CD4-positive, alpha-beta T cell treated with Interferon gamma for 1 hour (primary cell): ENCODE results near the gene CYP4X1.
"Not testable (repeated sequence)": the region's sequence is repeated elsewhere in the genome, so short reads cannot be mapped to it uniquely, and the experiment has no call there.

Source experiments
- DNase-seq: peaks from one replicate; pipeline ENCODE4 v3.0.0-alpha.2; 2020

CYP4X1 gene, protein sequence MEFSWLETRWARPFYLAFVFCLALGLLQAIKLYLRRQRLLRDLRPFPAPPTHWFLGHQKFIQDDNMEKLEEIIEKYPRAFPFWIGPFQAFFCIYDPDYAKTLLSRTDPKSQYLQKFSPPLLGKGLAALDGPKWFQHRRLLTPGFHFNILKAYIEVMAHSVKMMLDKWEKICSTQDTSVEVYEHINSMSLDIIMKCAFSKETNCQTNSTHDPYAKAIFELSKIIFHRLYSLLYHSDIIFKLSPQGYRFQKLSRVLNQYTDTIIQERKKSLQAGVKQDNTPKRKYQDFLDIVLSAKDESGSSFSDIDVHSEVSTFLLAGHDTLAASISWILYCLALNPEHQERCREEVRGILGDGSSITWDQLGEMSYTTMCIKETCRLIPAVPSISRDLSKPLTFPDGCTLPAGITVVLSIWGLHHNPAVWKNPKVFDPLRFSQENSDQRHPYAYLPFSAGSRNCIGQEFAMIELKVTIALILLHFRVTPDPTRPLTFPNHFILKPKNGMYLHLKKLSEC

DNA sequence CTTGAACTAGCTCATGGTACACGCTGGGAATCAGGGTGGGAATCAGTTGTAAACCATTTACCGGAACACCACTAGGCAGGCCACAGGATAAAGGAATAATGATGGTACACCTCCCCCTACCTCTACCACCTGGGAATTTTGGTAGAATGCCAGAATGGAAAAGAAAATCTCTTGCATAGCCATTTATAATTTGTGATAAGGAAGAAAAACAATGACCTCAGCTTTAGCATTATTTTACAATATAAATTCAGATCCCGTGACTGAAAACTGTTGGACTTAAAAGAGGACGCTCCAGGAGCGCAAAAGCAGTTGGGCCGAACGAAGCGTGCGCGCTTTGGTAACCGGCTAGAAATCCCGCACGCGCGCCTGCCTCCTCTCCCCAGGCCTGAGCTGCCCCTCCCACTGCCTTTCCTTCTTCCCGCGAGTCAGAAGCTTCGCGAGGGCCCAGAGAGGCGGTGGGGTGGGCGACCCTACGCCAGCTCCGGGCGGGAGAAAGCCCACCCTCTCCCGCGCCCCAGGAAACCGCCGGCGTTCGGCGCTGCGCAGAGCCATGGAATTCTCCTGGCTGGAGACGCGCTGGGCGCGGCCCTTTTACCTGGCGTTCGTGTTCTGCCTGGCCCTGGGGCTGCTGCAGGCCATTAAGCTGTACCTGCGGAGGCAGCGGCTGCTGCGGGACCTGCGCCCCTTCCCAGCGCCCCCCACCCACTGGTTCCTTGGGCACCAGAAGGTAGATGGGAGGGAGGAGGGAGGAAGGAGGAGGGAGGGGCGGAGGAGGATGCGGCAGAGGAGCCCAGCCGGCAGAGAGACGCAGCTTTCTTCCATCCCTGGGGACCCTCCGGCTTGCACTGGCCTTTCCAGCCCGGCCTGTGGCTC lies at the start of gene CYP4X1:
CYP4X1 (plus strand) TSS at position 402 of the 873 bp plus-strand sequence; CDS start at position 551, 149 bp downstream.
- DNase-seq = no peak

DNA sequence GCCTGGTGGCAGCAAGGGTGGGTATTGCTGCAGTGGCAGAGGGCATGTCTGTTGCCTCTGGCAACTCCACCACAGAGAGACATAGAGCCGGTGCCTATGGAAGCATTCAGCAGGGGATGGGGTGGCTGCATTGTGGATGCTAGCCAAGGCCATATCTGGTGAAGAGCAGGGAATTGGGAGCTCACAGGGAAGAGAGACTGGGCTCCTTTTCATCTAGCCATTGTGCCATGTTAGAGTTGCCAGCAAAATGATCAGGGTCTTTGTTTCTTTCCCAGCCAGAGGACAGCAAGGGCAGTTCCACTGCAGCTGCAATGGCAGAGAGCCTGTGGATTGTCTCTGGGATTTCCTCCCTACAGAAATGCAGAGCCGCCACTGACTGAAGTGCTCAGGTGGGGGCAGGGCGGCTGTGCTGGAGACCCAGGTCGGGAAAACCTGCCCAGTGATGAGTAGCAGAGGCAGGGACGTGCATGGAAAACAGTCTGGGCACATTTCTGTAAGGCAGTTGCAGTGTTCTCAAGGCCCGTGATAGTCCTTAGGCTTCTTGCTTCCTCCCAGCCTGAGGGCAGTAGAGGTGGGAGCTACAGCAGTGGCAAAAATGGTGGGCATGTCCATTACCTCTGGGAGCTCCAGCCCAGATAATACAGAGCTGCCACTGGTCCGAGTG lies 40.2 kb upstream of the CYP4X1 start:
- DNase-seq = no peak

DNA sequence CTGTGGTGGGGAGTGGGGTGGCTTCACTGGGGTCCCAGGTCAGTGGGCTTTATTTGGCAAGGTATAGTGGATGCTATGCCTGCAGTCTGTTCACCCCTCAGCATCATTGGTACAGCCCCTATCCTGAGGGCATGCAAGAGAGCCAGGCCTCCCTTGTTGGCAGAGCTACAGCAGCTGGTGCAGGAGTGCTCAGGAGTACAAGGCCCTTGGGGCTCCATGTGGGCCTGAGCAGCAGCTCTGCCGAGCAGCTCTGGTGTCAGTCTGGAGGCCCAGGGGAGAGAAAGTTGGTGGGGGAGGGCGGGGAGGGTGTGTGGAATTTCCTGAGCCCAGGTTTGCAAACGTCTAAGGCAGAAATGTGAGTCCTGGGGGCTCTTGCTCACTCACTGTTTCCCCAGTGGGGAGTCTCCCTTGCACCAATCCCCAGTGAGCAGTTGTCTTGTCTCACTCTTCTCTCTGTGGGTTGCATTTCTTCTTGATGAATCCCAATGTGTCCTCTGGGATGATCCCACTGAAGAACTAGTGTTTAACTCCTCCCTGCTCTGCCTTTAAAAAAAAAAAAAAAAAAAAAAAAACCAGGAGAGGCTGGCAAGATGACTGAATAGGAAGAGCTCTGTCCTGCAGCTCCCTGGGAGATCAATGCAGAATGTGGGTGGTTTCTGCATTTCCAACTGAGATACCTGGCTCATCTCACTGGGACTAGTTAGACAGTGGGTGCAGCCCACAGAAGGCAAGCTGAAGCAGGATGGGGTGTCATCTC lies 39.5 kb upstream of the CYP4X1 start:
- no peak for DNase-seq

DNA sequence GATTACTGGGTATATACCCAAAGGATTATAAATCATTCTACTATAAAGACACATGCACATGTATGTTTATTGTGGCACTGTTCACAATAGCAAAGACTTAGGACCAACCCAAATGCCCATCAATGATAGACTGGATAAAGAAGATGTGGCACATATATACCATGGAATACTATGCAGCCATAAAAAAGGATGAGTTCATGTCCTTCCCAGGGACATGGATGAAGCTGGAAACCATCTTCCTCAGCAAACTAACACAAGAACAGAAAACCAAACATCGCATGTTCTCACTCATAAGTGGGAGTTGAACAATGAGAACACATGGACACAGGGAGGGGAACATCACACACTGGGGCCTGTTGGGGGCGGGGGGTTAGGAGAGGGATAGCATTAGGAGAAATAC lies 32.9 kb upstream of the CYP4X1 start:
- not testable (repeated sequence) for DNase-seq

DNA sequence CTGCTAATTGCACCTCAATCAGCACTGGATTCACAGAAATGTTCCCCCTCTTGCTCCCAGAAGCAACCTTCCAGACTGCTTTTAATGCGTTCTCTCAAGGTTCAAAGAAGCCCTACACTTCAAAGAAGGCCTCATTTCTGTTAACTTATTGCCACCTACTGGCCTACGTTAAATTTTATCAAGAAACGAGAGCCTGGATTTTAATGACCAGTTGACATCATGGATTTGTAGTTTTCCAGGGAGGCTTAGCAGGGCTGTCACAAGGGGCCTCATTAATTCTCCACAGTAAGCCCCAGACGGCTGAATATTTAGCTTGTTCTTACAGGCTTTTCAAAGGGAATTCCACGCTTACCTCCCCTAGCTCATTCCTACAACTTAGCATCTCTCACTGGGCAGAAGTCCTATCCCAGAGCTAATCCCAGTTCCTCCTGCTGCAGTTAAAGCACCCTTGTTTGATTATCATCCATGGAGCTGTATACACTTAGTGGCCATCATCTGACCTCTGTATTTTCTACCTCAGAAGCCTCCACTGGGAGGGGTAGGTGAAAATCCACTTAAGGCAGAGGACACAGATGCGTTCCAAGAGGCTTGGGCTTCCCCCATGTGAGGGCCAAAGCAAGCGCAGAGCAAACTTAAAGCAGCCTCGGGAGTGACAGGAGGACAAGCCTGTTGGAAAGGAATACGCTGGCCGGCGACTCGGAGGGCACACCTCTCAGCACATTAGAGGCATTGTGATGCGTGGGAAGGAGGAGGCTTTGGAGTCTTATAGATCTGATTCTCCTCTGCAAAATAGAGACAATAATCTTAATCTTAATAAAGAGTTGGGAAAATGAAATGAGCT lies 32.2 kb upstream of the CYP4X1 start:
- DNase-seq = no peak

DNA sequence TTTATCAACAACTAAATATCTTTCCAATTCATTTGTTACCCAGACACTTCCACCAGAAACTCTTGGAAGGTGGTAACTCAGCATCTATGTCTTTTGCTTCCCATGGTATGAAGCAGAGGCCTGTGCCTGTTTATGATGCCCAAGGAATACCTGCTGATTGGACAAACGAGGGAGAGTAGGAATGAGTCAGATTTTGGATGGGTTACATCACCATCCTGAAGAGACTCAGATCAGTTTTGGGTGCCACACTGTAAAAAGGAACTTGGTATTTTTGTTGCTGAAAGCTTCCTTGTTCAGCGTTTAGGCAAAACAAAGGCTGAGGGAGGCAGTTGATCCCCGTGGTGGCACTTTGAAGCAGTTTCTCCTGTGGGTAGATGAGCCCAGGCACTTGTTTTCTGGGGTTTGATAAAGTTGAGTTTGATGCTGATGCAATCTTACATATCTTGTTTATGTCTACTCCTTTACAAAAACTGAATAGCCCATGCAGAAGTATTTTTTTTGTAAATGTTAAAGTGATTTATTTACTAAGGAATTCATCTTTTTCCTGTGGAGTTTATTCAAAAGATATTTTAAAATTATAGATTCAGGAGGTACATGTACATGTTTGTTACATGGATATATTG lies 26.7 kb upstream of the CYP4X1 start:
- DNase-seq = no peak

DNA sequence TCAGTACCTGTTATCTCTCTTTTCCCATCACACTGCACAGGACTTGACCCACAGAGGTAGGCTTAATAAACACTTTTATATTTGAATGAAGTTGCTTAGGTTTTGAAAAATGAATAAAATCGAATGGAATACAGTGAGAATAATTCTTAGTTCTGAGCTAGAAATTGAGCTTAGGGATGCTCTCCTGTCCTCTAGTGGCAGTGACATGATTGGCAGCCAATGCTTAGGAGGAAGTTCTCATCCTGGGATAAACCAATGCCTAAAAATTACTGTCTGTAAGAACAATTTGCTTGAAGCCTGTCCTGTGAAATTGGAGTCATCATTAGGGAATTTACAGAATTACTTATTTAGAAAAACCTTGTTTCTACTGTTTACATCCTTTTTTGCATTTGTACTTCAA lies 21.3 kb upstream of the CYP4X1 start:
- DNase-seq = no peak

DNA sequence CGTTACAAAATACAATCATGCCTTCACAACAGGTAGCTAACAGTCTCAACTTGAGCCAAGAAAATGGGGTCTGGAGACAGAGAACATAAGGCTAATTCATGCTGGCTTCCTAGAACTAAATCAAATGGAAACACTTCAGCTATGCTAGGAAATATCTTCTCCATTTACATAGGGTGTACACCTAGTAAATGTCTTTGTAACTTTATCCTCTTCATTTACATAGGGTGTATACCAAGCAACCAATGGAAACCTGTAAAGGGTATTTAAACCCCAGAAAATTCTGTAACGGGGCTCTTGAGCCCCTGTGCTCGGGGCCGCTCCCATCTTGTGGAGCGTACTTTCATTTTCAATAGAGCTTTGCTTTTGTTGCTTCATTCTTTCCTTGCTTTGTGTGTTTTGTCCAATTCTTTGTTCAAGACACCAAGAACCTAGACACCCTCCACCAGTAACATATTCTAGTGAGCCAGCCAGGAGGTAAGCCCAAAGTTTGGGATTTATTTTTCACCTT lies 19.5 kb upstream of the CYP4X1 start:
- no peak for DNase-seq

DNA sequence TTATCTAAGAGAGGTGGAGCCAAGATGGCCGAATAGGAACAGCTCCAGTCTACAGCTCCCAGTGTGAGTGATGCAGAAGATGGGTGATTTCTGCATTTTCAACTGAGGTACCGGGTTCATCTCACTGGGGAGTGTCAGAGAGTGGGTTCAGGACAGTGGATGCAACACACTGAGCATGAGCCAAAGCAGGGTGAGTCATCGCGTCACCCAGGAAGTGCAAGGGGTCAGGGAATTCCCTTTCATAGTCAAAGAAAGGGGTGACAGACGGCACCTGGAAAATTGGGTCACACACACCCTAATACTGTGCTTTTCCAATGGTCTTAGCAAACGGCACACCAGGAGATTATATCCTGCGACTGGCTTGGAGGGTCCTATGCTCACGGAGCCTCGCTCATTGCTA lies 17.0 kb upstream of the CYP4X1 start:
- DNase-seq = not testable (repeated sequence)

DNA sequence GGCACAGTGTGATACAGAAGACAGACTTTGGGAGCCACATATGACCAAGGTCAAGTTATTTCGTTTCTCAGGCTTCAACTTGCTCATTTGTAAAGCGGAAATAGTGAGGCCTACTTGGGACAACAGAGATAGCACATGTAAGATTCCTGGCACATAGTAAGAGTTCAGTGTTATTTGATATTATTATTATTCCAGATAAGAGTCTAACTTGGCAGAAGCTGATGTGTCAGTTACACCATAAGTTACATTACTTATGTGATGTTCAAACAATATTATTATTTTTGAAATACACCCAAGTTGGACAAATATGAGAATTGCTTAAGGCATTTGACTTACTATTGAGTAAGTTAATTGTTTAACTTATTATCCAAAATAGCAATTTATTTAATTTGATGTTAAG lies 10.2 kb upstream of the CYP4X1 start:
- no peak for DNase-seq

DNA sequence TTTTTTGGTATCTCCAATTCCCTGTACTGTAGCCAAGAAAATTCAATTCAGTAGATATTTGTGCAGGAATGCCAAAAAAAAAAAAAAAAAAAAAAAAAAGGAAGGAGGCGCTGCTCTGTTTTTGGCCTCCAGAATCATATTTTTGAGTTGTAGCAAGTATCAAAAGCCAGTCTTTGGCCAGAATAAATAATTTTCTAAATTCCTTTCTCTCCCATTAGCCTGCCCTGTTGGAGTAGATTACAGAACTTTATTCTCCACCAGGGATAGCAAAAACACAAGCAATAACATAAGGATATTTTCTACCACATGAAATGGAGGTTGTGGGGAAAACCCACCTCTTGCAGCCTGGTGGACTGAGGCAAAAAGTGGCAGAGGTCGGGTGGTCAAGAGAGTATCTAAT lies 2.4 kb upstream of the CYP4X1 start:
- DNase-seq = no peak

DNA sequence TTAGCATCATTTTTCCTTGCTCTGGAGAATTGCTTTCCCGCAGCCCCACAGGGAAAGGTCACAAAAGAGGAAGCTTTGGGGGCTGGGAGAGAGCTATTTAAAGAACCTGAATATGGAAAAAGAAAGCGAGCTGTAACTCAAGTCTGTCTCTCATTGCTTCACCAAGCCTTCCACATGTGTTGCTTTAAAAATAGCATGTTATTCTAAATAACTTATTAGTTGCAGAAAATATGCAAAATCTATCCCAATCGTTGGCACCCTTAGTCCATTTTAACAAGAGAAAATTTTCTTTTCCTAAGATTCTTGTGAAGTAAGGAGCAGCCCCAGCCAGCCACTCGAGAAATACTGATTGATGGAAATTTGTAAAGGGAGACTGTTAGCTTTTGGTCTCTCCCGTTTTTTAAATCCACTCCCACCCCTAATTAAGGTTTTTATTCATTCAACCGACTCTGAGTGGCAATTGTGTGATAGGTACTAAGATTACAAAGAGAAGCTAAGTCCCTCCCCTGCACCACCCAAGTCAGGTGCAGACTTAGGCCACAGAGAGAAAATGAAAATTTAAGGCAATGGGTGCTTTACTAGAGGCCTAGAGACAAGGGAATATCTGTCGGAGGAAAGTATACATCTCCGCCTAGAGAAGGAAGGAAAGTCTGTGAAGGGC lies 802 bp downstream of the CYP4X1 start:
- no peak for DNase-seq

DNA sequence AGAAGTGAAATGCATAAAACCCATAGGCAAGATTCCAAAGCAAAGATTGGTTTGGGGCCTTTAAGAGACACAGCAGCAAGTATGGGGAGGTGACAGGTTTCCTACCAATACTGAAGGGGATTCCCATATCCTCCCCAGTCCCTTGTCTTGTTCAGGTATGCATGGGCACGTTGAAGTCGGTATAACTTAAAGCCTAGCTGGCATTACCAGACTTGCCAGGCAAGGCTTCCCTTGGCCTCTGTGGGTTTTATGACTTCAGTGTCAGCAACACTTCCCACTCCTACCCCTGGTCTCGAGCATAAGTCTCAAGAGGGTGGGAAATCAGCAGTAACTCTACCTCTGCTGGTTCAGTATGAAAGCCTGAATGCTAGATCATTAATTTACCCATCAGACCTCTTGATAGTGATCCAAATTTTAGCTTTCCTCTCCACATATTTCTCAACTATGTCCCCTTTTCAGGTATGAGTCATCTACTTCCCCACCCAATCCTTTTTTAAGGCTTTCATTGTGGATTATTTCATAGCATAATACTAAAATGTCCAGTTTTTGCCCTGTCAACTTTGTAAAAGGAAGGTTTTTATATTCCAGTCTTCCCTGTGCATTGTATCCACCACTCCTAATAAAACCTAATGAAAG lies 6.8 kb downstream of the CYP4X1 start:
- DNase-seq = no peak

DNA sequence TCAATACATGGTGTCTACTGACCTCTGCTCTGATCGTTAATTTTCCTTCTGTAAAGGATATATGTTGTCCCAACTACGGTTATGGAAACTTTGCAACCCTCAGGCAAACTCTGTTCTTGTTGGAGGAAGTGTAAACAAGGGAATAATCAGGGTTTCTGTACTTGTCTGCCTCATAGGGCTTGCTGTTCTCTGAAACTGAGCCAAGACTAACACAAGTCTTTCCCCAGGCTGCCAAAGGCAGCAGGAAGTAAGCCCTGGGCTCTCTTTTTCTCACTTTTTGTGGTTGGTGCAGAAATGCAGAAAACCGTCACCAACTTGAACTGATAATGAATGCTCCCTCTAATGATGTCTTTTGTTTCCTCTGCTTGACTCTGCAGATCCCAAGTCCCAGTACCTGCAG lies 7.6 kb downstream of the CYP4X1 start:
- no peak for DNase-seq

DNA sequence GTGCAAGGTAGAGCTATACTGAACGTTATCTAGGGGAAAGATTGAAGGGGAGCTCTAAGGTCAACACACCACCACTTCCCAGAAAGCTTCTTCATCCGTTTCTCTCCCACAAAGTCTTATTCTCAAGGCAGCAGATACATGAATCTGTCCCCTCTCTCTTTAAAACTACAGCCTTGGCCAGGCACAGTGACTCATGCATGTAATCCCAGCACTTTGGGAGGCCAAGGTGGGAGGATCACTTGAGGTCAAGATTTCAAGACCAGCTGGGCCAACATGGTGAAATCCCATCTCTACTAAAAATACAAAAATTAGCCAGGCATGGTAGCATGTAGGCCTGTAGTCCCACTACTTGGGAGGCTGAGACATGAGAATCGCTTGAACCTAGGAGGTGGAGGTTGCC lies 8.1 kb downstream of the CYP4X1 start:
- DNase-seq = no peak

DNA sequence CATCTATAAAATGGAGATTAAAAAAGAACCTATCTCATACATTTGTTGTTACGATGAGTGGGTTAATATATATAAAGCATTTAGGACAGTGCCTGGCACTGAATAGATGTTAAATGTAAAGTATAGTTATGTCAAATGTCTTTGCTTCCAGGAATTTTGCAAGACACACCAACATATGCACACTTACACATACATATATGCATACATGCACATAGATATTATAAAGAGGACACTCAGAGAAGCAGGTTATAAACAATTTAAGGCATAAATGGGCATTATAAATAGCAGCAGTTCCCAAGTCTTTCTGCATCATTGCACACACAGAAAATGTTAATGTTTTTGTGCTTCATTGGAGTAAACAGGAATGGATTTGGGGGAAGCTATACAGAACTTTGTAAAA lies 13.3 kb downstream of the CYP4X1 start:
- DNase-seq = no peak

DNA sequence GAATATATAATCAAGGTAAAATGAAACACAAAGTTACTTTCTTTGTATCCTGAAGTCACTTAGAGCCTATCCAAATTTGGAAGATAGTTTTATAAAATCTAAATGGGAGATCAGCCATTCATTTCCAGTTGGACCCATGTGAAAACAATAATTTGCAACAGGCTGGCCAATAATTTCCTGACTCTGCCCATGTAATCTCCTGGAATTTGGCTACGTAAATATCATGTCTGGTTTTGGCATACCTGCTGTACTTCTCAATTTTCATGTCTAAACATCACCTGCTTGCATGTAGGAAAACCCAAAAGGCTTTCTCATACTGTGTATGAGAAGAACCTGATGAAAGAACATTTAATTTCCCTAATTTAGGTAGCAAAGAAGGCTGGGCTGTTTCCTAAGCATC lies 35.9 kb downstream of the CYP4X1 start:
- DNase-seq = no peak

DNA sequence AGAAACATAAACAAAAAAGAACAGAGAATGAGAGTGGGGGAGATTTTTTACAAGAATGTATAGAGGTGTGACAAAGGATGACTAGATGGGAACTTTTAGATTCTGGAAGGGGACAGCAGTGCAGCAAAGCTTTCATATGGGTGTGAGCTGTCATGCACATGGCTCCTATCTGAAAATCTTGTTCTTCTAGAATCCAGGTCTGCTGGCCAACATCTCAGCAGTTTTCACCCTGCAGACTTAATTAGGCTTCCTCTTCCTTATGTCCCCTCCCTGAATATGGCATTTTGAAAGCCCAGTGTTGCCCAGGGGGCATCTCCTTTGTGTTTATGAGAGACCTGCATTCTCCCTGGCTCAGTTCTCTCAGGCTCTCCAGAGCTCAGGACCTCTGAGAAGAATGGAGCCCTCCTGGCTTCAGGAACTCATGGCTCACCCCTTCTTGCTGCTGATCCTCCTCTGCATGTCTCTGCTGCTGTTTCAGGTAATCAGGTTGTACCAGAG lies 43.7 kb downstream of the CYP4X1 start, which contains the start of gene CYP4Z1:
CYP4Z1 (plus strand) TSS at position 135 of the 498 bp plus-strand sequence; CDS start at position 395, 260 bp downstream.
- DNase-seq = no peak

DNA sequence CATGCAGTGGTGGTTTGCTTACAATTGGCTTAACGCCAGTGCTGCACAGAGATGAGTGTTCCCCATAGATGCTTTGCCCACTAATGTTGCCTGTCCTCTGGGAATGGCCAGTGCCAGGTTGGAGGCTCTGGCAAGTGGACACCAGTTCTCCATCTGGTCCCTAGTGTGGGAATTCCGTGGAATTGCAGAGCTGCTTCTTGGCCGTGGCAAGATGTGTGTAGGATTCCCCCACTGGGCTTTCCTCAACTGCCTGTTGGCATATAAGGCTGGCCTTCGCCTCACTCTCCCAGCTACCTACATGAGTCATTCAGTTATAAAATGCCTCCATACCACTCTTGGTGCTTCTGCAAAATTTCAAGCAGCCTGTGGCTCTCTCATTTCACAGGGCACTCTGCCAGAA lies 45.6 kb downstream of the CYP4X1 start:
- not testable (repeated sequence) for DNase-seq
